Thoracic aorta (tissue), 2 donors: ENCODE measurements around the gene CBX4. TPM values are rescaled to one million over a fixed set of nuclear protein-coding genes. Genes with fewer than 3 reads are reported as not detected.

Experiments
- ATAC-seq: fragments of 150-250 bp; one replicate; pipeline ENCODE4 v1.8.0; 2017; ENCODE audit warnings: low read depth; ENCODE audit not compliant: insufficient number of reproducible peaks, low FRiP score
- DNase-seq: peaks from one replicate; pipeline ENCODE4 v3.0.0-alpha.2; 2020; ENCODE audit warnings: low spot score
- H3K27ac ChIP-seq, 2 donors: fragments of 200-600 bp; sonication (generic); 1 replicate in 1 of 2; 2 replicates in 1 of 2; pipeline ENCODE4 v1.5.1; 2016; ENCODE audit warnings: mild to moderate bottlenecking in 2 of 2, moderate library complexity in 2 of 2
- H3K27me3 ChIP-seq: fragments of 200-600 bp; sonication (generic); replicated peaks from 2 replicates; pipeline ENCODE4 v1.6.0; 2016; ENCODE audit warnings: mild to moderate bottlenecking; ENCODE audit not compliant: insufficient read depth
- H3K36me3 ChIP-seq: fragments of 200-600 bp; sonication (generic); one replicate; pipeline ENCODE4 v1.5.1; 2016
- H3K4me1 ChIP-seq, 2 donors: fragments of 200-600 bp; sonication (generic); 1 replicate in 1 of 2; 2 replicates in 1 of 2; pipeline versions ENCODE4 v1.5.1 to v1.6.0; 2016; ENCODE audit warnings: low read depth in 2 of 2, mild to moderate bottlenecking in 1 of 2; ENCODE audit not compliant: control insufficient read depth in 1 of 2
- H3K4me3 ChIP-seq: fragments of 200-600 bp; sonication (generic); 2 replicates; pipeline ENCODE4 v1.5.1; 2016; ENCODE audit warnings: mild to moderate bottlenecking
- H3K9me3 ChIP-seq: fragments of 200-600 bp; sonication (generic); 2 replicates; pipeline ENCODE4 v1.5.1; 2016
- CTCF ChIP-seq: fragments of 200-600 bp; sonication (generic); IDR thresholded peaks from one replicate; pipeline ENCODE4 v1.5.1; 2019; ENCODE audit warnings: antibody characterized with exemption
- total RNA-seq, 2 donors: library from RNA; depleted of rRNA; stranded (reverse); fragments of >200 nt; gene quantifications; one replicate each; pipeline versions ENCODE4 v1.1.0 to v1.2.3, GENCODE V29; 2016

The CBX4 gene
- total RNA-seq, 2 donors from 2014 or later, result 6.2 to 10.4 TPM

GRCh38 chr17:79785017-79785899, 54.0 kb downstream of the CBX4 start:
- DNase-seq (no peak), ATAC-seq (no peak)
- Histone ChIP-seq H3K4me1 (peaks cover 3 to 4% of the 10 kb centered on the region in 2 donors), H3K27ac (no peak overlapping the region), H3K9me3 (no peaks in the 10 kb centered on the region), H3K27me3 (peaks cover 13% of the 10 kb centered on the region), H3K36me3 (no peaks in the 10 kb centered on the region), H3K4me3 (no peak overlapping the region)
- no peak for TF ChIP-seq CTCF

- peaks cover 9% of the 10 kb centered on the region for H3K27me3 ChIP-seq
- H3K9me3 ChIP-seq, result no peaks in the 10 kb centered on the region
- TF ChIP-seq CTCF, result no peak
- H3K4me3 ChIP-seq, result no peak overlapping the region
- no peaks in the 10 kb centered on the region for H3K4me1 ChIP-seq
- no peak for DNase-seq
- no peaks in the 10 kb centered on the region for H3K36me3 ChIP-seq
- ATAC-seq, result no peak
- H3K27ac ChIP-seq, result no peak overlapping the region
Observed at GRCh38 chr17:79784353-79785016, 54.8 kb downstream of the CBX4 start.

GRCh38 chr17:79783891-79784290, 55.3 kb downstream of the CBX4 start:
- H3K4me1 ChIP-seq, result no peaks in the 10 kb centered on the region
- H3K4me3 ChIP-seq, result no peak overlapping the region
- DNase-seq (no peak), ATAC-seq (no peak)
- H3K27ac ChIP-seq, result no peak overlapping the region
- H3K36me3 ChIP-seq, result no peaks in the 10 kb centered on the region
- no peaks in the 10 kb centered on the region for H3K9me3 ChIP-seq
- no peak for TF ChIP-seq CTCF
- H3K27me3 ChIP-seq, result peaks cover 8% of the 10 kb centered on the region

Other genes with a start within 250 kb of the CBX4 start
- gene RBFOX3, start 228.4 kb downstream of the CBX4 start, total RNA-seq, result not detected
- not detected for gene ENPP7, start 108.5 kb downstream of the CBX4 start, total RNA-seq
- under 1 TPM in 1 of 2 donors, not detected in 1; 0.14 TPM for gene CBX2, start 61.3 kb downstream of the CBX4 start, total RNA-seq
- 1 to 10 TPM in 1 of 2 donors, under 1 TPM in 1; 0.71 to 7.4 TPM for gene CBX8, start 42.4 kb downstream of the CBX4 start, total RNA-seq
- 10 to 100 TPM; 45.9 to 52.1 TPM for gene TBC1D16, start 196.4 kb upstream of the CBX4 start, total RNA-seq
- 1 to 10 TPM; 4.4 to 6.5 TPM for gene CCDC40, start 197.2 kb upstream of the CBX4 start, total RNA-seq